ENCODE data around the gene CUBN.

The CUBN gene

DNA sequence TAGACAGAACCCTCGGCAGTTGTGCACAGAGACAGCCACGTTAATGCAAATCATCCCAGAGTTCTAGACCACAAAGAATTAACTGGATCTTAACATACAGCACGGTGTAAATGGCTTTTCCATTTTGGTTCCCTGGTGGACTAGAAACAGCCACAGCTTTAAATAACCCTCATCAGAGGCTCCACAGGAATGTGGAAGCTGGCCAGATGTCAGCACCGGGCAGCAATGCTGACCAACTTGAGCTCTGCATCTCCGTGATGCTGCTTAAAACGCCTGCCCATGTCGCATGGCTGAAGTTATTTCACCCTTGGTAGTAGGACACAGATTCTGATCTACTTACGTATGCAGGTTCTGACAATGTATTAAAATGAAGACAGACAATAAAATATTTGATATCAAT lies 336.9 kb downstream of the CUBN start:
- Histone ChIP-seq H3K4me1 (peaks cover 0 to 33% (median 11%) of the 10 kb centered on the region in 4 donors), H3K9me3 (no peaks in the 10 kb centered on the region), H3K36me3 (no peaks in the 10 kb centered on the region), H3K4me3 (no peak overlapping the region), H3K27me3 (no peaks in the 10 kb centered on the region), H3K27ac (peak overlapping the region; percentile 18 to 45)
- TF ChIP-seq, protein P1, sequence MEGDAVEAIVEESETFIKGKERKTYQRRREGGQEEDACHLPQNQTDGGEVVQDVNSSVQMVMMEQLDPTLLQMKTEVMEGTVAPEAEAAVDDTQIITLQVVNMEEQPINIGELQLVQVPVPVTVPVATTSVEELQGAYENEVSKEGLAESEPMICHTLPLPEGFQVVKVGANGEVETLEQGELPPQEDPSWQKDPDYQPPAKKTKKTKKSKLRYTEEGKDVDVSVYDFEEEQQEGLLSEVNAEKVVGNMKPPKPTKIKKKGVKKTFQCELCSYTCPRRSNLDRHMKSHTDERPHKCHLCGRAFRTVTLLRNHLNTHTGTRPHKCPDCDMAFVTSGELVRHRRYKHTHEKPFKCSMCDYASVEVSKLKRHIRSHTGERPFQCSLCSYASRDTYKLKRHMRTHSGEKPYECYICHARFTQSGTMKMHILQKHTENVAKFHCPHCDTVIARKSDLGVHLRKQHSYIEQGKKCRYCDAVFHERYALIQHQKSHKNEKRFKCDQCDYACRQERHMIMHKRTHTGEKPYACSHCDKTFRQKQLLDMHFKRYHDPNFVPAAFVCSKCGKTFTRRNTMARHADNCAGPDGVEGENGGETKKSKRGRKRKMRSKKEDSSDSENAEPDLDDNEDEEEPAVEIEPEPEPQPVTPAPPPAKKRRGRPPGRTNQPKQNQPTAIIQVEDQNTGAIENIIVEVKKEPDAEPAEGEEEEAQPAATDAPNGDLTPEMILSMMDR (IDR thresholded peaks at IDR 0.05): no peak
- peak; percentile 34 to 81 for DNase-seq
- intact Hi-C loops (cut with DNase I; ENCODE audit: low total_unique reads): no loop called here

DNA sequence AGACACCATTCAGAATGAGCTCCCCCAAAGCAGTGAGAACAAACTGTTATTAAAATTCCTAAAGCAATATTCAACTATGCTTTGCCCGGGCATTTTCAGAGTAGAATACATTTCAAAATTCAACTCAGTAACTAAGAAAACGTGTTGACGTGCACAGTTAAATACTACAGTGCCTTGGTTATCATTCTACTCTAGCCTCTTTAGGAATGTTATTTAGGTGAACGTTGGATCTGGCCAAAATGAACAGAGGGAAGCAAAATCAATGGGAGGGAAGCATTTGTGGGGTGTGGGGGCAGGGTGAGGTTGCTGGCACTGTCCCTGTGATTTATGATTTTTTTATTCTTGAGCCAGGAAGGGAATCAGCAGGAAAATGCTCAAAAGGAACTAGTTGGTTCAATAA lies 339.8 kb downstream of the CUBN start:
- Histone ChIP-seq H3K27ac (no peak overlapping the region), H3K36me3 (peaks cover 0 to 6% (median 0%) of the 10 kb centered on the region in 3 donors), H3K4me1 (peaks cover 0 to 33% (median 11%) of the 10 kb centered on the region in 4 donors), H3K27me3 (no peaks in the 10 kb centered on the region), H3K4me3 (no peak overlapping the region), H3K9me3 (no peaks in the 10 kb centered on the region)
- TF ChIP-seq, protein P1 (IDR thresholded peaks at IDR 0.05): no peak
- DNase-seq: no peak
- intact Hi-C loops (cut with DNase I; ENCODE audit: low total_unique reads): no loop called here

DNA sequence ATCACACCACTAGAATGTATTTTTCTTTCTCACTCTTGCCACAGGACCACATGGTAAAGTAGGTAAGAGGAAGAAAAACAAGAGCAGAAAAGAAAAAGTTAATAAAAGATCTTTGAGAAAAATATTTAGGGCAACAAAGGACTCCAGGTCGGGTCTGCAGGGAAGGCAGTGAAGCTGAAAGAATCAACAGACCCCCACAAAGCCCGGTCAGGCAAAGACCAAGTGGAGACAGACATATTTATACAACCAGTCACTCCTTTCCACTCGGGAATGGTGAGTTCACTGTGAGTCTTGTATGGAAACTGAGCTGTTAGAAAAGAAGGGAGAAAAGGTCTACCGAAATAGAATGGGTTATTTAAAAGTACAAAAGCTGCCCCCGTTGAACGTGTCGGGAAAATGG lies 340.4 kb downstream of the CUBN start:
- intact Hi-C loops (cut with DNase I; ENCODE audit: low total_unique reads): no loop called here
- no peak overlapping the region for H3K4me3 ChIP-seq
- H3K4me1 ChIP-seq: peaks cover 0 to 33% (median 11%) of the 10 kb centered on the region in 4 donors
- H3K27me3 ChIP-seq: no peaks in the 10 kb centered on the region
- TF ChIP-seq, protein P1 (IDR thresholded peaks at IDR 0.05): no peak
- no peaks in the 10 kb centered on the region for H3K9me3 ChIP-seq
- peaks cover 0 to 6% (median 0%) of the 10 kb centered on the region in 3 donors for H3K36me3 ChIP-seq
- DNase-seq: no peak
- no peak overlapping the region for H3K27ac ChIP-seq

DNA sequence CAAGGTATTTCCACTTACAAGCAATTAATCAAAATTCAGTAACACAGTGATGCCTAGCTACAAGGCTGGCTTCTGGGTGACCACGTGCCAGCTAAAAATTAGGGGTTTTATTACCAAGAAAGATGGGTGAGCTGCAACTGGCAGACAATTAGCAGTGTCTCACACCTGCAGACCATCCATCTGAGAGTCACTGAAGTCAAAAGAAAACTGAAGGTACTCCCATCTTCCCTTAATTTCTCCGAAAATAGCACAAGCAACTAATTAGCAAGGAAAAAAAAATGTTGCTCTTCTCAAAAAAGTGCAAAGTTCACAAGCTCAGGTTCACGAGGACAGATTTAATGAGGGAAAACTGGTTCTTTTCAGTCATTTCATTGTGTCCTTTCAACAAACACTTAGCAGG lies 340.8 kb downstream of the CUBN start:
- H3K4me3 ChIP-seq: no peak overlapping the region
- no peak for DNase-seq

DNA sequence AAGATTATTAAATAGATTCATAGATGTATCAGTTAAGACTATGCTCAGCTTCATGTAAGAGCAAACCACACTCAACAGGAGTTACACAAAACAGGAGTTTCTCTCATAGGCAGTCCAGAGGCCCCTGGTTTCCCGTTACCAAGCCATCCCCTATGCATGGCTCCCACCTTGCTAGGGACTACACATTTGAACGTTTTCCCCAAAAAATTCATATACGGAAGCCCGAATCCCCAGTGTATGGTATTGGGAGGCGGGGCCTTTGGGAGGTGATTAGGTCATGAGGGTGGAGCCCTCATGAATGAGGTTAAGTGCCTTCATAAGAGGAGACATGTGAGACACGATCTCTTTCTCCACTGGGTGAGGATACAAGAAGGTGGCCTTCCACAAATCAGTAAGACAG lies 341.5 kb downstream of the CUBN start:
- intact Hi-C loops (cut with DNase I; ENCODE audit: low total_unique reads): no loop called here
- H3K4me3 ChIP-seq: no peak overlapping the region
- H3K27ac ChIP-seq: no peak overlapping the region
- no peaks in the 10 kb centered on the region for H3K9me3 ChIP-seq
- H3K27me3 ChIP-seq: no peaks in the 10 kb centered on the region
- peaks cover 0 to 6% (median 0%) of the 10 kb centered on the region in 3 donors for H3K36me3 ChIP-seq
- H3K4me1 ChIP-seq: peaks cover 0 to 32% (median 11%) of the 10 kb centered on the region in 4 donors
- no peak for DNase-seq
- TF ChIP-seq, protein P1 (IDR thresholded peaks at IDR 0.05): no peak

More for the DNA sequence above, 340.8 kb downstream of the CUBN start:
- Histone ChIP-seq H3K4me1 (peaks cover 0 to 33% (median 11%) of the 10 kb centered on the region in 4 donors), H3K36me3 (peaks cover 0 to 6% (median 0%) of the 10 kb centered on the region in 3 donors), H3K27me3 (no peaks in the 10 kb centered on the region), H3K27ac (no peak overlapping the region), H3K9me3 (no peaks in the 10 kb centered on the region)
- intact Hi-C loops (cut with DNase I; ENCODE audit: low total_unique reads): no loop called here
- TF ChIP-seq, protein P1 (IDR thresholded peaks at IDR 0.05): no peak

DNA sequence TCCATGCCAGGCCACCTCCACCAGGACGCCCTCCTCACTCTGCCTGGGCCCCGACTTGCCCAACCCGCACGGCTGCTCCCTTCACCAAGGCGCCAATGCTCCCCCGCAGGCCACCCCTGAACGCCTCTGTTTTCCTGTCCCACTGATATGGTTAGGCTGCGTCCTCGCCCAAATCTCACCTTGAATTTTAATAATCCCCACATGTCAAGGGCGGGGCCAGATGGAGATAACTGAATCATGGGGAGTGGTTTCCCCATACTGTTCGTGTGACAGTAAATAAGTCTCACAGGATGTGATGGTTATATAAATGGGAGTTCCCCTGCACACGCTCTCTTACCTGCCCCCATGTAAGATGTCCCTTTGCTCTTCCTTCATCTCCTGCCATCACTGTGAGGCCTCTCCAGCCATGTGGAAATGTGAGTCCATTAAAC lies 342.2 kb downstream of the CUBN start:
- intact Hi-C loops (cut with DNase I; ENCODE audit: low total_unique reads): no loop called here
- TF ChIP-seq, protein P1 (IDR thresholded peaks at IDR 0.05): no peak

More for the DNA sequence above, 342.2 kb downstream of the CUBN start:
- Histone ChIP-seq H3K9me3 (no peaks in the 10 kb centered on the region), H3K27me3 (no peaks in the 10 kb centered on the region), H3K4me1 (peaks cover 0 to 24% (median 11%) of the 10 kb centered on the region in 4 donors), H3K27ac (no peak overlapping the region), H3K4me3 (no peak overlapping the region), H3K36me3 (peaks cover 0 to 6% (median 0%) of the 10 kb centered on the region in 3 donors)
- no peak for DNase-seq
